Stimulated activated CD4-positive, alpha-beta T cell treated with anti-CD3 and anti-CD28 coated beads, Interleukin-1b, Interleukin-23, amount 100 ng/mL, for 24 hours (primary cell): ENCODE measurements around the gene TNFAIP1.

Source experiments
- DNase-seq, 4 experiments: peaks; one replicate each; pipeline ENCODE4 v3.0.0-alpha.2; 2020; ENCODE audit warnings: low read depth in 4 of 4, low spot score in 1 of 4

The TNFAIP1 gene

GRCh38 chr17:28395426-28395825 lies 59.9 kb downstream of the TNFAIP1 start:
- no peak for DNase-seq

- DNase-seq, result no peak
Measured at GRCh38 chr17:28395968-28396367, 60.4 kb downstream of the TNFAIP1 start.
